WERI-Rb-1 (cell line): ENCODE results near the gene GIMD1.

Source experiments
- DNase-seq: peaks from one replicate; pipeline ENCODE4 v3.0.0-alpha.2; 2020
- H3K27ac ChIP-seq: fragments of 250-450 bp; sonication (Bioruptor Pico); 2 replicates; pipeline ENCODE4 v1.5.1; 2020; ENCODE audit warnings: mild to moderate bottlenecking, moderate library complexity
- H3K27me3 ChIP-seq: fragments of 250-450 bp; sonication (Bioruptor Pico); 2 replicates; pipeline ENCODE4 v1.5.1; 2021; ENCODE audit warnings: mild to moderate bottlenecking, low read depth, moderate library complexity; ENCODE audit not compliant: insufficient read depth, severe bottlenecking
- H3K36me3 ChIP-seq: fragments of 250-450 bp; sonication (Bioruptor Pico); 2 replicates; pipeline ENCODE4 v1.5.1; 2020; ENCODE audit warnings: mild to moderate bottlenecking, moderate library complexity
- H3K4me3 ChIP-seq: 2 replicates; pipeline ENCODE4 v1.5.1; 2011; ENCODE audit warnings: low read depth, mild to moderate bottlenecking, control low read depth, low read length
- H3K9me3 ChIP-seq: fragments of 250-450 bp; sonication (Bioruptor Pico); 2 replicates; pipeline ENCODE4 v1.5.1; 2021; ENCODE audit warnings: mild to moderate bottlenecking, moderate library complexity; ENCODE audit not compliant: severe bottlenecking
- CTCF ChIP-seq: IDR thresholded peaks from 2 replicates; pipeline ENCODE4 v1.5.1; 2011; ENCODE audit warnings: low read depth, mild to moderate bottlenecking, control low read depth, inconsistent platforms, low read length

Gene GIMD1

GRCh38 chr4:106312377-106312776 lies 56.2 kb downstream of the GIMD1 start:
- no peak for TF ChIP-seq CTCF
- H3K27ac ChIP-seq, result no peak overlapping the region
- H3K9me3 ChIP-seq, result no peaks in the 10 kb centered on the region
- H3K36me3 ChIP-seq, result peaks cover 16% of the 10 kb centered on the region
- H3K4me3 ChIP-seq, result no peak overlapping the region
- DNase-seq, result no peak
- no peaks in the 10 kb centered on the region for H3K27me3 ChIP-seq
